Esophagus muscularis mucosa (tissue), 3 donors: ENCODE measurements around the gene GSTO2.

Experiments used
- CTCF ChIP-seq, 3 experiments: fragments of 200-600 bp in 2 of 3; fragments of 450-650 bp in 1 of 3; sonication (generic) in 2 of 3; IDR thresholded peaks; one replicate each; pipeline ENCODE4 v1.5.1; 2017 to 2019; ENCODE audit warnings: antibody characterized with exemption in 3 of 3, mild to moderate bottlenecking in 2 of 3, moderate library complexity in 1 of 3
- POLR2A ChIP-seq: fragments of 450-650 bp; IDR thresholded peaks from one replicate; pipeline ENCODE4 v1.6.1; 2017; ENCODE audit warnings: antibody characterized with exemption, moderate library complexity, mild to moderate bottlenecking, low read depth
- POLR2AphosphoS5 ChIP-seq, 2 donors: sonication (generic); formaldehyde crosslinking; IDR thresholded peaks; one replicate each; pipeline ENCODE4 v1.6.1; 2017; ENCODE audit warnings: antibody characterized with exemption in 2 of 2

- TF ChIP-seq POLR2A (no peak), CTCF (IDR thresholded peaks at IDR 0.05) (no peak), POLR2AphosphoS5 (IDR thresholded peaks at IDR 0.05) (no peak)
Measured at GRCh38 chr10:104347295-104348045, 78.5 kb downstream of the GSTO2 start.
